Body of pancreas (tissue), 4 donors: ENCODE data around the gene TMEM52.

Source experiments
- CTCF ChIP-seq, 7 experiments: fragments of 450-650 bp in 4 of 7; fragments of 200-600 bp in 3 of 7; sonication (generic) in 3 of 7; IDR thresholded peaks; one replicate each; pipeline ENCODE4 v1.5.1; 2016 to 2019; ENCODE audit warnings: antibody characterized with exemption in 7 of 7
- POLR2A ChIP-seq, 3 donors: fragments of 450-650 bp; IDR thresholded peaks; one replicate each; pipeline ENCODE4 v1.6.1; 2016; ENCODE audit warnings: antibody characterized with exemption in 3 of 3, mild to moderate bottlenecking in 2 of 3

- TF ChIP-seq CTCF (IDR thresholded peaks at IDR 0.05) (no peak), POLR2A (IDR thresholded peaks at IDR 0.05) (no peak)
Measured at GRCh38 chr1:1941868-1942752, 23.0 kb upstream of the TMEM52 start.
